Heart left ventricle (tissue), 16 donors: ENCODE results near the gene AKAP7. TPM values are rescaled to one million over a fixed set of nuclear protein-coding genes. Genes with fewer than 3 reads are reported as not detected.

Experiments
- ATAC-seq, 4 donors: fragments of 200-7000 bp; cut with Tn5 transposase; one replicate each; pipeline ENCODE4 v1.9.1; 2020 to 2022; ENCODE audit warnings: moderate library complexity in 4 of 4, mild to moderate bottlenecking in 3 of 4, moderate number of reproducible peaks in 1 of 4
- DNase-seq, 5 donors: peaks; one replicate each; pipeline ENCODE4 v3.0.0-alpha.2; 2020
- H3K27ac ChIP-seq, 12 donors: fragments of 200-600 bp; sonication (generic) in 4 of 12; one replicate each; pipeline versions ENCODE4 v1.5.0 to v1.8.0; 2016 to 2022; ENCODE audit warnings: mild to moderate bottlenecking in 2 of 12
- H3K27me3 ChIP-seq, 9 donors: fragments of 200-600 bp; sonication (generic) in 2 of 9; one replicate each; pipeline versions ENCODE4 v1.5.1 to v1.8.0; 2016 to 2022; ENCODE audit warnings: mild to moderate bottlenecking in 3 of 9
- H3K36me3 ChIP-seq, 9 donors: fragments of 200-600 bp; sonication (generic) in 2 of 9; one replicate each; pipeline versions ENCODE4 v1.5.0 to v1.8.0; 2018 to 2022; ENCODE audit warnings: mild to moderate bottlenecking in 2 of 9
- H3K4me1 ChIP-seq, 12 donors: fragments of 200-600 bp; sonication (generic) in 4 of 12; one replicate each; pipeline versions ENCODE4 v1.5.0 to v1.8.0; 2016 to 2022; ENCODE audit warnings: mild to moderate bottlenecking in 3 of 12
- H3K4me3 ChIP-seq, 12 donors: fragments of 200-600 bp; sonication (generic) in 4 of 12; one replicate each; pipeline versions ENCODE4 v1.5.0 to v1.8.0; 2017 to 2022; ENCODE audit warnings: mild to moderate bottlenecking in 9 of 12, moderate library complexity in 4 of 12
- H3K9me3 ChIP-seq, 12 donors: fragments of 200-600 bp; sonication (generic) in 4 of 12; one replicate each; pipeline versions ENCODE4 v1.5.0 to v1.8.0; 2016 to 2022; ENCODE audit warnings: mild to moderate bottlenecking in 1 of 12
- CTCF ChIP-seq, 12 donors: fragments of 200-600 bp; sonication (generic) in 4 of 12; IDR thresholded peaks; one replicate each; pipeline versions ENCODE4 v1.5.0 to v1.8.0; 2018 to 2022; ENCODE audit warnings: antibody characterized with exemption in 12 of 12, mild to moderate bottlenecking in 5 of 12
- POLR2A ChIP-seq, 2 donors: fragments of 450-650 bp; IDR thresholded peaks; one replicate each; pipeline ENCODE4 v1.6.1; 2017; ENCODE audit warnings: antibody characterized with exemption in 2 of 2, mild to moderate bottlenecking in 2 of 2, moderate library complexity in 2 of 2
- WGBS, 4 donors: extraction: QIAGEN DNeasy Blood & Tissue Kit in 2 of 4; methylation state at CpG; one replicate each; pipeline versions ENCODE4 v1.1.5 to v1.1.7; 2013 to 2018; 5-methylcytosine and 5-hydroxymethylcytosine counted together
- intact Hi-C, 10 donors: fragments of 100-400 bp; cut with DNase I; formaldehyde crosslinking; loops; one replicate each; pipeline versions ENCODE4 v1.11.1 to v1.14.2; 2022
- polyA plus RNA-seq, 2 donors: library from polyadenylated mRNA; stranded (reverse); fragments of 200-250 nt; gene quantifications; one replicate each; pipeline ENCODE4 v1.2.3, GENCODE V29; 2013
- total RNA-seq, 9 donors: library from RNA; depleted of rRNA in 2 of 9; stranded (reverse); fragments of >200 nt in 2 of 9; fragmentation: NEBNext Ultra II Directional in 3 of 9; extraction: Animal tissue kit (Norgen Biotek cat#: 25700) in 3 of 9; gene quantifications; one replicate each; pipeline versions ENCODE4 v1.1.0 to v1.2.4, GENCODE V29; 2016 to 2023
- donor health status: ischemic (EF 13 %, LVEDD 7.1; RV severe dilation, severe dysfunction).
- donor health status: healthy with polysubstance abuse.
- donor health status: DM: no; HTN: yes; CAD: no.
- donor health status: DM: no; HTN: no; CAD: no.
- donor health status: ischemic (EF 25% LVEDD 6.9; RV normal size, moderate dysfunction).
- donor health status: ischemic (EF 25% LVEDD 5.7; RV mildly dilated, moderate dysfunction).
- donor health status: healthy.
- donor health status: DM: yes; HTN: yes; CAD: no.
- donor health status: ischemic (EF 35%, LVEDD 5.7; RV mildly dilated, moderate dysfunction).
- donor health status: nonischemic (EF 11% LVEDD 7.7; RV severe dilation, severe dysfunction).
- donor health status: DM: yes; HTN: yes; CAD: no.
- donor health status: PGD.
- donor health status: ischemic (EF 29% LVEDD 5.4; RV normal size, mild dysfunction).
- donor health status: nonischemic (EF 23%, LVEDD 6.1; RV moderate dilation, normal function).

AKAP7 gene
- total and polyA plus RNA-seq, 11 donors, result 2.3 to 13.5 (median 8.7) TPM

- Histone ChIP-seq H3K36me3 (no peaks in the 10 kb centered on the region), H3K4me1 (no peaks in the 10 kb centered on the region), H3K4me3 (no peak overlapping the region), H3K27ac (no peak overlapping the region), H3K27me3 (no peaks in the 10 kb centered on the region), H3K9me3 (no peaks in the 10 kb centered on the region)
- DNase-seq, result no peak
- intact Hi-C loops, result no loop called here
- no peak for ATAC-seq
- WGBS, 4 donors, result 97 to 100% (median 100%) methylated on average over 2 of the region's 2 CpGs
- TF ChIP-seq CTCF (IDR thresholded peaks at IDR 0.05), result no peak
- TF ChIP-seq POLR2A (IDR thresholded peaks at IDR 0.05), result no peak
These were observed 71.4 kb downstream of the AKAP7 start for GRCh38 chr6:131206463-131207251.

GRCh38 chr6:131208787-131209186 lies 73.5 kb downstream of the AKAP7 start:
- H3K4me3 ChIP-seq, result no peak overlapping the region
- 80 to 95% (median 89%) methylated on average over 1 of the region's 1 CpG for WGBS, 4 donors
- DNase-seq, result no peak
- H3K27ac ChIP-seq, result no peak overlapping the region
- H3K4me1 ChIP-seq, result peaks cover 0 to 14% (median 6%) of the 10 kb centered on the region in 12 donors
- H3K9me3 ChIP-seq, result no peaks in the 10 kb centered on the region
- intact Hi-C loops, result no loop called here
- no peak for ATAC-seq
- TF ChIP-seq CTCF (IDR thresholded peaks at IDR 0.05) (no peak), POLR2A (IDR thresholded peaks at IDR 0.05) (no peak)
- H3K36me3 ChIP-seq, result no peaks in the 10 kb centered on the region
- H3K27me3 ChIP-seq, result no peaks in the 10 kb centered on the region

GRCh38 chr6:131210469-131210868 lies 75.2 kb downstream of the AKAP7 start:
- WGBS, 4 donors, result 66 to 86% (median 71%) methylated on average over 2 of the region's 2 CpGs
- no peak overlapping the region for H3K4me3 ChIP-seq
- no peak for DNase-seq
- no peaks in the 10 kb centered on the region for H3K9me3 ChIP-seq
- H3K36me3 ChIP-seq, result no peaks in the 10 kb centered on the region
- ATAC-seq, result no peak
- TF ChIP-seq CTCF (IDR thresholded peaks at IDR 0.05), result no peak
- no peak for TF ChIP-seq POLR2A (IDR thresholded peaks at IDR 0.05)
- intact Hi-C loops, result no loop called here
- H3K4me1 ChIP-seq, result peaks cover 0 to 26% (median 13%) of the 10 kb centered on the region in 12 donors
- no peak overlapping the region for H3K27ac ChIP-seq
- no peaks in the 10 kb centered on the region for H3K27me3 ChIP-seq

- no peak for ATAC-seq
- H3K27ac ChIP-seq, result no peak overlapping the region
- peaks cover 0 to 41% (median 25%) of the 10 kb centered on the region in 12 donors for H3K4me1 ChIP-seq
- H3K36me3 ChIP-seq, result no peaks in the 10 kb centered on the region
- no peaks in the 10 kb centered on the region for H3K27me3 ChIP-seq
- no peak for DNase-seq
- no peaks in the 10 kb centered on the region for H3K9me3 ChIP-seq
- intact Hi-C loops, result loop anchor here in 1 of 10 donors (2.0 kb wide), 1 partner anchor 17 kb away; no protein-coding TSS in a partner anchor
- no peak overlapping the region for H3K4me3 ChIP-seq
- no peak for TF ChIP-seq POLR2A (IDR thresholded peaks at IDR 0.05)
- TF ChIP-seq CTCF (IDR thresholded peaks at IDR 0.05), result no peak
- 89 to 95% (median 90%) methylated on average over 5 of the region's 5 CpGs for WGBS, 4 donors
These were observed 76.8 kb downstream of the AKAP7 start for GRCh38 chr6:131212024-131212423.
